HUES64 (cell line): ENCODE results near the gene ATAD3B.
A peak's percentile ranks its signal among the peaks of the same experiment; 100 is the strongest.

Source experiments
- H3K27ac ChIP-seq: 2 replicates; pipeline ENCODE4 v1.7.0; 2013; ENCODE audit warnings: low read depth, low read length, inconsistent platforms
- H3K27me3 ChIP-seq: 2 replicates; pipeline ENCODE4 v1.6.1; 2013; ENCODE audit warnings: mild to moderate bottlenecking, low read length; ENCODE audit not compliant: insufficient read depth
- H3K36me3 ChIP-seq: 2 replicates; pipeline ENCODE4 v1.6.1; 2013; ENCODE audit warnings: mild to moderate bottlenecking, low read length; ENCODE audit not compliant: insufficient read depth
- H3K4me1 ChIP-seq: 2 replicates; pipeline ENCODE4 v1.6.1; 2013; ENCODE audit warnings: mild to moderate bottlenecking, low read length, moderate library complexity; ENCODE audit not compliant: insufficient read depth
- H3K4me3 ChIP-seq: 2 replicates; pipeline ENCODE4 v1.5.1; 2013; ENCODE audit warnings: mild to moderate bottlenecking, low read length, moderate library complexity
- H3K9ac ChIP-seq: 2 replicates; pipeline ENCODE4 v1.6.1; 2013; ENCODE audit warnings: mild to moderate bottlenecking, low read depth, low read length
- H3K9me3 ChIP-seq: 2 replicates; pipeline ENCODE4 v1.6.1; 2013; ENCODE audit warnings: low read depth, low read length; ENCODE audit not compliant: insufficient read depth
- WGBS: fragments of 150-250, 120-280 bp; methylation state at CpG from one replicate; pipeline ENCODE4 v1.1.7; 2013; ENCODE audit warnings: missing lambda C conversion rate; 5-methylcytosine and 5-hydroxymethylcytosine counted together

The ATAD3B gene

GRCh38 chr1:1539310-1540089 lies 67.9 kb downstream of the ATAD3B start:
- Histone ChIP-seq H3K4me3 (peak overlapping the region; percentile 71), H3K9ac (peak overlapping the region; percentile 73), H3K27me3 (no peaks in the 10 kb centered on the region), H3K36me3 (peaks cover 30% of the 10 kb centered on the region), H3K9me3 (no peaks in the 10 kb centered on the region), H3K27ac (no peak overlapping the region), H3K4me1 (no peaks in the 10 kb centered on the region)
- 9% methylated on average over 66 of the region's 66 CpGs for WGBS

- Histone ChIP-seq H3K9ac (peak within 1 kb of the TSS; percentile 73), H3K9me3 (no peaks in the 10 kb centered on the region), H3K36me3 (peaks cover 35% of the 10 kb centered on the region), H3K27ac (peak within 1 kb of the TSS; percentile 53; the same call in 1 of the 2 replicates), H3K27me3 (no peaks in the 10 kb centered on the region), H3K4me1 (no peaks in the 10 kb centered on the region), H3K4me3 (peak within 1 kb of the TSS; percentile 71)
- under 1% methylated on average over 97 of the region's 100 CpGs for WGBS
Measured at GRCh38 chr1:1540090-1540817, 68.7 kb downstream of the ATAD3B start, which contains the start of gene TMEM240. Gene TMEM240, minus strand, starts transcription at chr1:1540624. Its CDS starts 278 bp downstream, at chr1:1540346.

DNA sequence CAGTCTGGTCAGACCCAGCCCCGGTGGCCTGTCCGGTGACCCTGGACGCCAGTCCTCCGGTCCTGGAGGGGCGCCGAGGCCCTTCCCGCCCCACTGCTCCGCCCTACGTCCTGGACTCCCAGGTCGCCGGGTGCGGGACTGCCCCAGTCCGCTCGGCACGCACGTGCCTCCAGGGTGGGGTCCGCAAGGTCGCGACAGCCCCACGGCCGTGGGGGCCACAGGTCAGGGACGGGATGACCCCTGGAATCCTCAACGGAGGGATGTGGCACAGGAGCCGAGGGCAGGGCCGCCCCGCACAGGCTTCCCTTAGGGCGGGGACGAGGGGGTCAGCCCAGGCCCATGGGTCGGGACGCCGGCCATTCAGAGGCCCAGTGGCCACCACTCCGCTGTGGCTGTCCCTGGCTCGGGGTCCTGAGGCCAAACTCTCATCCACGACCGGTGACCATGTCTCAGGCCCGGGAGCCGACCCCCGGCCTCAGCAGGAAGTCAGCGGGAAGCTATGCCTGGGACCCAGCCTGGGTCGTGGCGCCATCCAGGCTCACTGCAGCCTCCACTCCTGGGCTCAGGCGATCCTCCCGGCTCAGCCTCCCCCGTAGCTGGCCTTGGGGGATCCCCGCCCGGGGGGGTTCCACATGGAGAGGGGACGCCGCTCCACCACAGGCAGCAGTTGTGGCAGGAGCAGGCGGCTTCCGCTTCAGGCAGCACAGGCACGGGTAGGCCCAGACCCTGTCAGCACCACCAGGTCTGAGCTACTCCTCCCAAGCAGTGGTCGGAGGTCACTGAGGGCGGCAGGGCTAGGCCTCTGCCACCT lies 69.5 kb downstream of the ATAD3B start:
- Histone ChIP-seq H3K4me1 (no peaks in the 10 kb centered on the region), H3K27me3 (no peaks in the 10 kb centered on the region), H3K9ac (peak overlapping the region; percentile 57), H3K27ac (peak overlapping the region; percentile 53; the same call in 1 of the 2 replicates), H3K36me3 (peaks cover 35% of the 10 kb centered on the region), H3K9me3 (no peaks in the 10 kb centered on the region), H3K4me3 (peak overlapping the region; percentile 49)
- WGBS: 53% methylated on average over 53 of the region's 53 CpGs

DNA sequence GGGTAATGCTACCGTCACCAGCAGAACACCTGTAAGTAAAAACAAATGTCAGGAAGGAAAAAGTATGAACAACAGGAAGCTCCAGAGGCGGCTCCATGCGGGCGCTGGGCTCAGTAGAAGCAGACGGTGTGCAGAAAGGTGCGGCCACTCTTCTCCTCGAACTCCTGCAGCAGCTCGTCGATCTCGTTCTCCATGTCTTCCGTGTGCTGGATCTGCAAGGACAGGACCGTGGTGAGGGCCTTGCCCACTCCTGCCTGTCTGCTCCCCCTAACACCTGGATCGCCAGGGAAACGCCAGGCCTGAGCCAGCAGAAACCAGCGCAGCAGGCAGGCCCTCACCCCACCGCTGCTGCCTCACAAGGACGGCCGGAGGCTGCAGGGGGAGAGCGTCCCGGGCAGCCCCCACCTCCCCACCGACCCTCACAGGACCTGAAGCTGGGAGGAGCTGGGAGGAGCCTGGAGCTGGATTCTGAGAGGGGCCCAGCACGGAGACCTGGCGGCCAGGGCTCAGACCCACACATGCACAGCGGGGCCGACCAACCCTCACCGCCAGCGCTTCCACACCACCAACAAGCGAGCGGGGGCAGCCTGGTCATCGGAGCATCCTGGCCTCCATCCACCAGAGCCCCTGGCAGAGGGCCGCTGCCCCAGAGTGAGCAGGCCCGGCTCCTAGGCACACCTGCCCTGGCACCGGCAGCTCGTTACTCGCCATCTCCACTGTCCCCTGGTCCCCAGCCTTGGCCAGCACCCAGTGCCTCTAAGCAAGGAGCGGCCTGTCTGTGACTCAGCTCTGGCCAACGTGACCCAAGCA lies 70.6 kb downstream of the ATAD3B start:
- Histone ChIP-seq H3K27ac (no peak overlapping the region), H3K36me3 (peaks cover 37% of the 10 kb centered on the region), H3K27me3 (no peaks in the 10 kb centered on the region), H3K4me3 (no peak overlapping the region), H3K9me3 (no peaks in the 10 kb centered on the region), H3K9ac (no peak overlapping the region), H3K4me1 (no peaks in the 10 kb centered on the region)
- 94% methylated on average over 37 of the region's 37 CpGs for WGBS

DNA sequence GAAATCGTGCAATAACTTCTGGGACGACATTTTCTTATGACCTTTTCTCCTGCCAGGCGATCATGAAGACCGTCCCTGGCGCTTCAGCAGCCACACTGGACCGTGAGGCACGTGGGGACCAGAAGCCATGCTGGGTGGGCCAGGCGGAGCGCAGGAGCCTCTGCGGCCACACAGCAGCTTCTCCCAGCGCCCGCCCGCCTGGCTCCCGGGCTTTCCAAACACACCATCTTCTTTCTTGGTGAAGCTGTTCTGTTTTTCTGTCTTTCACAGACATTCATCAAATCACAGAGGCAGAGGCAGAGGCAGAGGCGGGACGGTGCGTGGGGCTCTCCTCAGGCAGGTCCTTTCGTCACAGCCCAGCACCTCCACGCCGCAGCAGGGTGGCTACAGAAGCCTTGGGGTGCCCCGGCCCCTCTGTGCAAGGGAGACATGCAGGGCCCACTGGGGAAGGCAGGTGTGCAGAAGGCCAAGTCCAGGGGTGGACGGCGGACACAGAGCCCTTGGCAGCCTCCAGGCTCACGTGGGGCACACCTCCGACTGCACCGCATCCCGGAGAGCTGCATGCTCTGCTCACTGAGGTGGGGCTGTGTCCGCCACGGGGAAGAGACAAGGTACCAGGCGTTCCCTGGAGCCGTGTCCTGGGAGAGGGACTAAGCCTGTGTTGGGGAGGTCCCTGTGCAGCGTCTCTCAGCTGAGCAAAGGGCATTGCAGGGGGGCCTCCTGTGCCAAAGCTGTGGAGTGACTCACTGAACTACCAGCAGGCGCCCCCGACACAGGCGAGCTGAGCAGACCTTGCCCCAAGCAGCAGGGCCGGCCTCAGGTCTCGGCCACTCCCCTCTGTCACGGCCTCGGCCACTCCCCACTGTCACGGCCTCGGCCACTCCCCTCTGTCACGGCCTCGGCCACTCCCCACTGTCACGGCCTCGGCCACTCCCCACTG lies 71.5 kb downstream of the ATAD3B start:
- Histone ChIP-seq H3K27me3 (no peaks in the 10 kb centered on the region), H3K4me3 (no peak overlapping the region), H3K27ac (no peak overlapping the region), H3K36me3 (peaks cover 35% of the 10 kb centered on the region), H3K4me1 (no peaks in the 10 kb centered on the region), H3K9ac (no peak overlapping the region), H3K9me3 (no peaks in the 10 kb centered on the region)
- WGBS: 91% methylated on average over 45 of the region's 45 CpGs

DNA sequence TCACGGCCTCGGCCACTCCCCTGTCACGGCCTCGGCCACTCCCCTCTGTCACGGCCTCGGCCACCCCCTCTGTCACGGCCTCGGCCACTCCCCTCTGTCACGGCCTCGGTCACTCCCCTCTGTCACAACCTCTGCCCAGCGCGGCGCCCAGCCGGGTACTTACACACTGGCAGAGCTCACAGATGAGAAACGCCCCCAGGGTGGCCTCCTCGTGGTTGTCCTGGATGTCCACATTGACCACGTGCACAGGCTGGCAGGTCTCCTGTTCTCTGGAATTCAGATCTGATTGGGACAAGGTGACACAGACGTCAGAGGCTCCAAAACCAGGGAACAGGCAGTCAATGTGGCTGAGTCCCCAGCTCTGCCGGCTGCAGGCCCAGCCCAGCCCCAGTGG lies 72.1 kb downstream of the ATAD3B start:
- Histone ChIP-seq H3K9me3 (no peaks in the 10 kb centered on the region), H3K36me3 (peaks cover 35% of the 10 kb centered on the region), H3K27ac (no peak overlapping the region), H3K4me3 (no peak overlapping the region), H3K4me1 (no peaks in the 10 kb centered on the region), H3K27me3 (no peaks in the 10 kb centered on the region), H3K9ac (no peak overlapping the region)
- 88% methylated on average over 19 of the region's 19 CpGs for whole genome bisulfite sequencing

- Histone ChIP-seq H3K27me3 (no peaks in the 10 kb centered on the region), H3K36me3 (peaks cover 38% of the 10 kb centered on the region), H3K27ac (no peak overlapping the region), H3K4me1 (no peaks in the 10 kb centered on the region), H3K9me3 (no peaks in the 10 kb centered on the region), H3K9ac (no peak overlapping the region), H3K4me3 (no peak overlapping the region)
- WGBS: 96% methylated on average over 10 of the region's 10 CpGs
Measured at GRCh38 chr1:1544544-1544943, 73.0 kb downstream of the ATAD3B start.
